Measurements from ENCODE around the gene CPTP.

The CPTP gene

GRCh38 chr1:1292442-1292779 is 32.2 kb upstream of the CPTP start:
- no peak for DNase-seq (ENCODE audit: low read depth, low spot score)
- no peak for TF ChIP-seq CTCF (IDR thresholded peaks at IDR 0.05; ENCODE audit: low read depth, low read length)
- H3K4me3 ChIP-seq (ENCODE audit: low read depth, low read length): no peak overlapping the region
- in situ Hi-C loops (cut with HindIII; ENCODE audit: low sequenced_read_pairs): no loop called here

- no peak for TF ChIP-seq CTCF (IDR thresholded peaks at IDR 0.05; ENCODE audit: low read depth, low read length)
- DNase-seq (ENCODE audit: low read depth, low spot score): no peak
- H3K4me3 ChIP-seq (ENCODE audit: low read depth, low read length): no peak overlapping the region
- in situ Hi-C loops (cut with HindIII; ENCODE audit: low sequenced_read_pairs): no loop called here
Measured at GRCh38 chr1:1292851-1293250, 31.8 kb upstream of the CPTP start.

- in situ Hi-C loops (cut with HindIII; ENCODE audit: low sequenced_read_pairs): no loop called here
- no peak for DNase-seq (ENCODE audit: low read depth, low spot score)
- no peak overlapping the region for H3K4me3 ChIP-seq (ENCODE audit: low read depth, low read length)
- TF ChIP-seq CTCF (IDR thresholded peaks at IDR 0.05; ENCODE audit: low read depth, low read length): no peak
Measured at GRCh38 chr1:1293263-1294249, 31.0 kb upstream of the CPTP start.

- no peak overlapping the region for H3K4me3 ChIP-seq (ENCODE audit: low read depth, low read length)
- TF ChIP-seq CTCF (IDR thresholded peaks at IDR 0.05; ENCODE audit: low read depth, low read length): no peak
- no peak for DNase-seq (ENCODE audit: low read depth, low spot score)
- in situ Hi-C loops (cut with HindIII; ENCODE audit: low sequenced_read_pairs): no loop called here
Measured at GRCh38 chr1:1294250-1294890, 30.2 kb upstream of the CPTP start.

GRCh38 chr1:1295154-1295923 is 29.3 kb upstream of the CPTP start:
- in situ Hi-C loops (cut with HindIII; ENCODE audit: low sequenced_read_pairs): no loop called here
- DNase-seq (ENCODE audit: low read depth, low spot score): no peak
- TF ChIP-seq CTCF (IDR thresholded peaks at IDR 0.05; ENCODE audit: low read depth, low read length): no peak
- no peak overlapping the region for H3K4me3 ChIP-seq (ENCODE audit: low read depth, low read length)
